Neural cell (in vitro differentiated cells): ENCODE results near the gene KNSTRN. TPM values are rescaled to one million over a fixed set of nuclear protein-coding genes. Genes with fewer than 3 reads are reported as not detected.

Source experiments
- H2AFZ ChIP-seq: fragments of 200-600, 300-800 bp; sonication (generic), shearing (Covaris generic); 2 replicates; pipeline ENCODE4 v1.6.0; 2014; ENCODE audit warnings: low read depth, mild to moderate bottlenecking, antibody characterized with exemption, low read length, moderate library complexity
- H3F3A ChIP-seq: fragments of 200-600 bp; shearing (Covaris generic); 2 replicates; pipeline ENCODE4 v1.6.1; 2016; ENCODE audit warnings: mild to moderate bottlenecking, moderate library complexity, mixed read lengths, antibody characterized with exemption, low read length; ENCODE audit not compliant: insufficient read depth, poor library complexity, severe bottlenecking
- H3K27ac ChIP-seq: fragments of 200-600, 300-800 bp; sonication (generic), shearing (Covaris generic); 2 replicates; pipeline ENCODE4 v1.5.1; 2014; ENCODE audit warnings: mild to moderate bottlenecking, low read length, moderate library complexity
- H3K27me3 ChIP-seq: fragments of 300-800, 200-600 bp; sonication (generic), shearing (Covaris generic); 2 replicates; pipeline ENCODE4 v1.6.0; 2014; ENCODE audit warnings: mild to moderate bottlenecking, low read depth, low read length, moderate library complexity; ENCODE audit not compliant: insufficient read depth
- H3K36me3 ChIP-seq: fragments of 300-800, 200-600 bp; sonication (generic), shearing (Covaris generic); 2 replicates; pipeline ENCODE4 v1.5.1; 2014; ENCODE audit warnings: mild to moderate bottlenecking, antibody characterized with exemption, low read length, moderate library complexity; ENCODE audit not compliant: insufficient read depth
- H3K4me2 ChIP-seq: fragments of 300-800, 200-600 bp; sonication (generic), shearing (Covaris generic); 2 replicates; pipeline ENCODE4 v1.6.0; 2014; ENCODE audit warnings: mild to moderate bottlenecking, low read length
- H3K4me3 ChIP-seq: fragments of 300-800, 200-600 bp; sonication (generic), shearing (Covaris generic); 2 replicates; pipeline ENCODE4 v1.5.1; 2014; ENCODE audit warnings: mild to moderate bottlenecking, low read length, moderate library complexity
- H3K79me2 ChIP-seq: fragments of 200-600 bp; shearing (Covaris generic); replicated peaks from 2 replicates; pipeline ENCODE4 v1.6.0; 2014; ENCODE audit warnings: mild to moderate bottlenecking, low read length, moderate library complexity; ENCODE audit not compliant: insufficient read depth
- H3K9ac ChIP-seq: fragments of 300-800, 200-600 bp; sonication (generic), shearing (Covaris generic); 2 replicates; pipeline ENCODE4 v1.6.1; 2016; ENCODE audit warnings: mild to moderate bottlenecking, low read length, mixed read lengths
- H3K9me2 ChIP-seq: fragments of 200-600 bp; shearing (Covaris generic); 2 replicates; pipeline ENCODE4 v1.6.1; 2016; ENCODE audit warnings: mild to moderate bottlenecking, low read length, mixed read lengths; ENCODE audit not compliant: insufficient read depth
- H3K9me3 ChIP-seq: fragments of 200-600, 300-800 bp; sonication (generic), shearing (Covaris generic); 2 replicates; pipeline ENCODE4 v1.6.1; 2016; ENCODE audit warnings: mild to moderate bottlenecking, mixed run types, low read length, moderate library complexity, mixed read lengths
- H4K20me1 ChIP-seq: fragments of 200-600 bp; shearing (Covaris generic); 2 replicates; pipeline ENCODE4 v1.6.1; 2016; ENCODE audit warnings: mild to moderate bottlenecking, mixed run types; ENCODE audit not compliant: insufficient read depth
- CTCF ChIP-seq: fragments of 450-650 bp; IDR thresholded peaks from 2 replicates; pipeline ENCODE4 v1.5.1; 2014; ENCODE audit warnings: antibody characterized with exemption, mild to moderate bottlenecking, moderate library complexity; ENCODE audit not compliant: poor library complexity, severe bottlenecking
- EP300 ChIP-seq: fragments of 450-650 bp; conservative IDR thresholded peaks from 2 replicates; pipeline ENCODE4 v1.6.1; 2014; ENCODE audit warnings: antibody characterized with exemption, mild to moderate bottlenecking, moderate library complexity; ENCODE audit not compliant: poor library complexity, severe bottlenecking
- EZH2 ChIP-seq: fragments of 200-600, 300-800 bp; shearing (Covaris generic), sonication (generic); IDR thresholded peaks from 2 replicates; pipeline ENCODE4 v1.6.1; 2014; ENCODE audit warnings: antibody characterized with exemption, low read length, borderline replicate concordance, mild to moderate bottlenecking; ENCODE audit not compliant: insufficient read depth, poor library complexity, severe bottlenecking
- MXI1 ChIP-seq: fragments of 450-650 bp; conservative IDR thresholded peaks from 2 replicates; pipeline ENCODE4 v1.6.1; 2014; ENCODE audit warnings: antibody characterized with exemption, mild to moderate bottlenecking; ENCODE audit not compliant: poor library complexity, severe bottlenecking
- POLR2AphosphoS5 ChIP-seq: IDR thresholded peaks from 2 replicates; pipeline ENCODE4 v1.6.1; 2012
- RAD21 ChIP-seq: fragments of 450-650 bp; conservative IDR thresholded peaks from 2 replicates; pipeline ENCODE4 v1.6.1; 2014; ENCODE audit warnings: antibody characterized with exemption, mild to moderate bottlenecking, moderate library complexity
- REST ChIP-seq: IDR thresholded peaks from 2 replicates; pipeline ENCODE4 v1.6.1; 2012; ENCODE audit warnings: borderline replicate concordance
- SMC3 ChIP-seq: fragments of 450-650 bp; conservative IDR thresholded peaks from 2 replicates; pipeline ENCODE4 v1.6.1; 2014; ENCODE audit warnings: antibody characterized with exemption, mild to moderate bottlenecking, moderate library complexity; ENCODE audit not compliant: poor library complexity
- TAF1 ChIP-seq: IDR thresholded peaks from 2 replicates; pipeline ENCODE4 v1.6.1; 2012; ENCODE audit warnings: low read depth
- polyA minus RNA-seq: library from RNA; depleted of rRNA, polyadenylated mRNA; stranded (reverse); fragments of >200 nt; gene quantifications from 2 replicates; pipeline ENCODE4 v1.2.3, GENCODE V29; 2014
- polyA plus RNA-seq: library from polyadenylated mRNA; depleted of rRNA; stranded (reverse); fragments of >200 nt; gene quantifications from 2 replicates; pipeline ENCODE4 v1.2.3, GENCODE V29; 2014

The KNSTRN gene
- polyA plus RNA-seq (34.6 and 38.3 TPM in 2 replicates), polyA minus RNA-seq (38.2 and 38.8 TPM in 2 replicates)

GRCh38 chr15:40382580-40383456, at the start of gene KNSTRN:
Gene KNSTRN (plus strand): TSS chr15:40382721. CDS start chr15:40382836, 115 bp downstream.
- H3K4me3 ChIP-seq = peak within 1 kb of the TSS; percentile 88
- peak within 1 kb of the TSS; percentile 93 for H2AFZ ChIP-seq
- no peaks in the 10 kb centered on the region for H3K27me3 ChIP-seq
- peak within 1 kb of the TSS; percentile 69 for H3K4me2 ChIP-seq
- H3K9me3 ChIP-seq = no peaks in the 10 kb centered on the region
- peaks cover 15% of the 10 kb centered on the region for H3K79me2 ChIP-seq
- TF ChIP-seq EZH2 = no peak
- peak; percentile 66 for TF ChIP-seq REST
- TF ChIP-seq SMC3 = peak; percentile 56
- peak; percentile 42 for TF ChIP-seq TAF1
- peak; percentile 85 for TF ChIP-seq POLR2AphosphoS5
- no peak for TF ChIP-seq EP300
- peak; percentile 84 for TF ChIP-seq MXI1
- peak; percentile 16 for TF ChIP-seq CTCF
- peak; percentile 39 for TF ChIP-seq RAD21
- H3F3A ChIP-seq = no peaks in the 10 kb centered on the region
- H3K27ac ChIP-seq = no peak within 1 kb of the TSS
- H3K9ac ChIP-seq = peak within 1 kb of the TSS; percentile 77
- H4K20me1 ChIP-seq = no peaks in the 10 kb centered on the region
- H3K9me2 ChIP-seq = no peaks in the 10 kb centered on the region
- no peaks in the 10 kb centered on the region for H3K36me3 ChIP-seq

- H3K79me2 ChIP-seq = no peaks in the 10 kb centered on the region
These were observed 48.5 kb upstream of the KNSTRN start for GRCh38 chr15:40333922-40334492.

More at GRCh38 chr15:40333922-40334492, 48.5 kb upstream of the KNSTRN start:
- Histone ChIP-seq H3K9me3 (no peaks in the 10 kb centered on the region), H3F3A (no peaks in the 10 kb centered on the region), H3K9me2 (no peaks in the 10 kb centered on the region), H4K20me1 (no peaks in the 10 kb centered on the region), H3K36me3 (no peaks in the 10 kb centered on the region), H3K4me3 (no peak overlapping the region), H2AFZ (no peak overlapping the region), H3K4me2 (no peak overlapping the region), H3K27ac (no peak overlapping the region), H3K27me3 (no peaks in the 10 kb centered on the region), H3K9ac (no peak overlapping the region)
- TF ChIP-seq TAF1 (no peak), EP300 (no peak), EZH2 (no peak), POLR2AphosphoS5 (no peak), SMC3 (no peak), REST (no peak), MXI1 (no peak), RAD21 (no peak), CTCF (no peak)
